Fibroblast of lung (primary cell): Measurements from ENCODE around the gene PKDCC. TPM values are rescaled to one million over a fixed set of nuclear protein-coding genes. Genes with fewer than 3 reads are reported as not detected.
A peak's percentile ranks its signal among the peaks of the same experiment; 100 is the strongest.
"Not testable (repeated sequence)": the region's sequence is repeated elsewhere in the genome, so short reads cannot be mapped to it uniquely, and the experiment has no call there.

Experiments
- DNase-seq, 2 donors: peaks; one replicate each; pipeline versions ENCODE4 v3.0.0 to v3.0.0-alpha.2; 2010; ENCODE audit warnings: low read depth in 2 of 2
- H2AFZ ChIP-seq: 2 replicates; pipeline ENCODE4 v1.5.1; 2012; ENCODE audit warnings: low read length, control low read depth, inconsistent platforms
- H3K27ac ChIP-seq: 2 replicates; pipeline ENCODE4 v1.5.1; 2011; ENCODE audit warnings: low read length, control low read depth; ENCODE audit not compliant: insufficient read depth
- H3K27me3 ChIP-seq: 2 replicates; pipeline ENCODE4 v1.5.1; 2011; ENCODE audit warnings: mild to moderate bottlenecking, low read length; ENCODE audit not compliant: control insufficient read depth, insufficient read depth
- H3K36me3 ChIP-seq: 2 replicates; pipeline ENCODE4 v1.5.1; 2011; ENCODE audit warnings: low read length; ENCODE audit not compliant: control insufficient read depth, insufficient read depth
- H3K4me1 ChIP-seq: 2 replicates; pipeline ENCODE4 v1.5.1; 2011; ENCODE audit warnings: low read length; ENCODE audit not compliant: control insufficient read depth, insufficient read depth; ENCODE audit errors: extremely low read depth
- H3K4me2 ChIP-seq: 2 replicates; pipeline ENCODE4 v1.5.1; 2011; ENCODE audit warnings: low read length, control low read depth; ENCODE audit not compliant: insufficient read depth; ENCODE audit errors: extremely low read depth
- H3K4me3 ChIP-seq, 4 experiments: fragments of 200-600 bp in 1 of 4; sonication (generic) in 1 of 4; replicated peaks in 1 of 4; 2 replicates each; pipeline ENCODE4 v1.5.1; 2011 to 2016; ENCODE audit warnings: low read length in 4 of 4, low read depth in 3 of 4, mild to moderate bottlenecking in 3 of 4, control low read depth in 2 of 4, inconsistent platforms in 1 of 4, mixed read lengths in 1 of 4; ENCODE audit not compliant: insufficient read depth in 1 of 4; ENCODE audit errors: control extremely low read depth in 1 of 4
- H3K79me2 ChIP-seq: 2 replicates; pipeline ENCODE4 v1.5.1; 2012; ENCODE audit warnings: mild to moderate bottlenecking, low read length, inconsistent platforms; ENCODE audit not compliant: control insufficient read depth, insufficient read depth
- H3K9ac ChIP-seq: 2 replicates; pipeline ENCODE4 v1.5.1; 2011; ENCODE audit warnings: mild to moderate bottlenecking, low read length, control low read depth; ENCODE audit not compliant: insufficient read depth
- H3K9me3 ChIP-seq: 2 replicates; pipeline ENCODE4 v1.5.1; 2012; ENCODE audit warnings: low read depth, low read length; ENCODE audit not compliant: control insufficient read depth, insufficient read depth
- H4K20me1 ChIP-seq: 2 replicates; pipeline ENCODE4 v1.5.1; 2011; ENCODE audit warnings: low read length; ENCODE audit not compliant: control insufficient read depth, insufficient read depth; ENCODE audit errors: extremely low read depth
- CTCF ChIP-seq, 2 donors: IDR thresholded peaks in 1 of 2; conservative IDR thresholded peaks in 1 of 2; 1 replicate in 1 of 2; 2 replicates in 1 of 2; pipeline ENCODE4 v1.5.1; 2011 to 2012; ENCODE audit warnings: low read length in 2 of 2, control low read depth in 1 of 2, inconsistent platforms in 1 of 2, low read depth in 1 of 2, mild to moderate bottlenecking in 1 of 2
- EZH2 ChIP-seq: IDR thresholded peaks from 2 replicates; pipeline ENCODE4 v1.5.1; 2012; ENCODE audit warnings: low read length, control low read depth, mild to moderate bottlenecking; ENCODE audit errors: missing control alignments
- polyA plus RNA-seq, 2 donors: library from polyadenylated mRNA; depleted of rRNA in 1 of 2; stranded (reverse) in 1 of 2; unstranded in 1 of 2; fragments of >200 nt; gene quantifications; 2 replicates each; pipeline ENCODE4 v1.2.1, GENCODE V29; 2011 to 2012; ENCODE audit warnings: missing spikeins in 1 of 2
- total RNA-seq: library from RNA; depleted of rRNA; stranded (reverse); fragments of >200 nt; gene quantifications from 2 replicates; pipeline ENCODE4 v1.2.1, GENCODE V29; 2014

PKDCC gene
- total and polyA plus RNA-seq, 2 donors (not counting 1 experiment from before 2014, with no cell fraction given), result 48.4 to 63.9 TPM

GRCh38 chr2:42063431-42064171, 15.8 kb downstream of the PKDCC start:
- Histone ChIP-seq H3K36me3 (peaks cover 4% of the 10 kb centered on the region), H3K9me3 (no peaks in the 10 kb centered on the region), H3K4me2 (peak overlapping the region; percentile 61), H3K4me1 (peaks cover 15% of the 10 kb centered on the region), H3K27ac (peak overlapping the region; percentile 83), H3K27me3 (no peaks in the 10 kb centered on the region), H4K20me1 (no peaks in the 10 kb centered on the region), H3K4me3 (no peak overlapping the region), H3K9ac (no peak overlapping the region), H2AFZ (no peak overlapping the region), H3K79me2 (no peaks in the 10 kb centered on the region)
- DNase-seq, result peak; percentile 91 to 94
- TF ChIP-seq CTCF (conservative IDR thresholded peaks at IDR 0.05 in 1 of 2, IDR thresholded peaks at IDR 0.05 in 1 of 2; ENCODE audit: low read depth in 1 of 2, low read length in 2 of 2), result no peak
- TF ChIP-seq EZH2, result no peak

DNA sequence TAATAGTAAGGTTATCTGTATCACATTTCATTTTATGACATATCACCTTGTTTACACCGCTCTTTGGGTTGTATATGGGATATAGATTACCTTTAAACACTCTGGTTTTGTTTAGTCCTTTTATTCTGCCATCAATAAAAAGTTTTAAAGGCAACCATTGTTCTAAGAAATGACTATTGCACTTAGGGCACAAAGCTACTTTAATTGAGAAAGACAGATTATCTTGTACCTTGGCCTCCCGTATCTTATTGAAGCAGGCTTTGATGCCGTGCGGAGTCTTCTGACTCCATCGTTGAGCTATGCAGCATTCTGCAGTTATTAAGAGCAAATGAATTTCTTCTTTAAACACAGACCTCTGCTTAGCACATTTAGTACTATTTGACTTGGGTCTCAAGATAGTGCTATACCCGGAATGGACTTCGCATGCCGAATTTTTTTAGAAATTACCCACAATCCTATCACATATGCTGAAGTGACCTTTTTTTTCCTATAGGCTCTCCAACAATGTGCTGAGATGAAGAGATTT, 16.7 kb downstream of the PKDCC start:
- no peaks in the 10 kb centered on the region for H4K20me1 ChIP-seq
- no peaks in the 10 kb centered on the region for H3K79me2 ChIP-seq
- TF ChIP-seq EZH2, result no peak
- no peak for TF ChIP-seq CTCF (conservative IDR thresholded peaks at IDR 0.05 in 1 of 2, IDR thresholded peaks at IDR 0.05 in 1 of 2; ENCODE audit: low read depth in 1 of 2, low read length in 2 of 2)
- no peaks in the 10 kb centered on the region for H3K27me3 ChIP-seq
- H3K9me3 ChIP-seq, result no peaks in the 10 kb centered on the region
- peak; percentile 89 to 93 for DNase-seq
- peaks cover 15% of the 10 kb centered on the region for H3K4me1 ChIP-seq
- H3K36me3 ChIP-seq, result peaks cover 1% of the 10 kb centered on the region
- peak overlapping the region; percentile 52 for H3K4me2 ChIP-seq
- H3K27ac ChIP-seq, result peak overlapping the region; percentile 83
- H3K9ac ChIP-seq, result no peak overlapping the region
- H3K4me3 ChIP-seq, result peak overlapping the region in 1 of 4 experiments; percentile 4
- no peak overlapping the region for H2AFZ ChIP-seq

DNA sequence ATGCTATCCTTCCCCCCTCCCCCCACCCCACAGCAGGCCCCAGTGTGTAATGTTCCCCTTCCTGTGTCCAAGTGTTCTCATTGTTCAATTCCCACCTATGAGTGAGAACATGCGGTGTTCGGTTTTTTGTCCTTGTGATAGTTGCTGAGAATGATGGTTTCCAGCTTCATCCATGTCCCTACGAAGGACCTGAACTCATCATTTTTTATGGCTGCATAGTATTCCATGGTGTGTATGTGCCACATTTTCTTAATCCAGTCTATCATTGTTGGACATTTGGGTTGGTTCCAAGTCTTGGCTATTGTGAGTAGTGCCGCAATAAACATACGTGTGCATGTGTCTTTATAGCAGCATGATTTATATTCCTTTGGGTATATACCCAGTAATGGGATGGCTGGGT, 17.9 kb downstream of the PKDCC start:
- H3K79me2 ChIP-seq, H3K36me3 ChIP-seq, H3K27me3 ChIP-seq, H3K27ac ChIP-seq, H3K9ac ChIP-seq, H4K20me1 ChIP-seq, DNase-seq, H3K4me3 ChIP-seq, H3K4me2 ChIP-seq, H3K9me3 ChIP-seq, H2AFZ ChIP-seq: not testable (repeated sequence)
- H3K4me1 ChIP-seq, result peaks cover 11% of the 10 kb centered on the region

- not testable (repeated sequence) for H3K9me3 ChIP-seq, H3K4me1 ChIP-seq, H3K9ac ChIP-seq, H2AFZ ChIP-seq, H4K20me1 ChIP-seq, H3K27ac ChIP-seq, DNase-seq, H3K79me2 ChIP-seq, H3K36me3 ChIP-seq, H3K4me3 ChIP-seq, H3K27me3 ChIP-seq, H3K4me2 ChIP-seq
These were observed 19.2 kb downstream of the PKDCC start for GRCh38 chr2:42067001-42067400.
